Measurements from ENCODE around the gene WFS1. TPM values are rescaled to one million over a fixed set of nuclear protein-coding genes. Genes with fewer than 3 reads are reported as not detected.

The WFS1 gene
- total and polyA plus RNA-seq, 2 donors (not counting 3 experiments of a cell fraction or from before 2014, with no cell fraction given): 48.2 to 70.0 TPM

- TF ChIP-seq GATA2 (IDR thresholded peaks at IDR 0.05; ENCODE audit: insufficient read depth, insufficient read length, low read depth, low read length): no peak
- TF ChIP-seq JUN (IDR thresholded peaks at IDR 0.05; ENCODE audit: borderline replicate concordance, insufficient read depth, insufficient read length, low read depth): no peak
- TF ChIP-seq, protein P1, sequence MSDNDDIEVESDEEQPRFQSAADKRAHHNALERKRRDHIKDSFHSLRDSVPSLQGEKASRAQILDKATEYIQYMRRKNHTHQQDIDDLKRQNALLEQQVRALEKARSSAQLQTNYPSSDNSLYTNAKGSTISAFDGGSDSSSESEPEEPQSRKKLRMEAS (IDR thresholded peaks at IDR 0.05; ENCODE audit: insufficient read depth, insufficient read length): no peak
- TF ChIP-seq EZH2 (IDR thresholded peaks at IDR 0.05; ENCODE audit: borderline replicate concordance, low read depth, low read length, severe bottlenecking): no peak
- no peak for TF ChIP-seq MYC (IDR thresholded peaks at IDR 0.05; ENCODE audit: low read depth, low read length)
- Histone ChIP-seq H2AFZ (ENCODE audit: low read depth, low read length) (no peak overlapping the region), H4K20me1 (replicated peaks; ENCODE audit: control insufficient read depth, extremely low read depth, insufficient read depth, low read length) (no peaks in the 10 kb centered on the region), H3K27ac (ENCODE audit: insufficient read depth, low read depth, low read length) (no peak overlapping the region), H3K27me3 (ENCODE audit: control insufficient read depth in 2 of 2, insufficient read depth in 2 of 2, low read length in 2 of 2) (no peaks in the 10 kb centered on the region), H3K4me3 (replicated peaks in 1 of 3; ENCODE audit: insufficient read depth in 1 of 3, low read depth in 1 of 3, low read length in 3 of 3) (no peak overlapping the region), H3K4me2 (ENCODE audit: insufficient read depth, low read length) (no peak overlapping the region), H3K79me2 (ENCODE audit: control insufficient read depth, insufficient read depth, low read length) (no peaks in the 10 kb centered on the region), H3K4me1 (ENCODE audit: control insufficient read depth, extremely low read depth, insufficient read depth, low read length) (peaks cover 3% of the 10 kb centered on the region), H3K9me1 (replicated peaks; ENCODE audit: control insufficient read depth, extremely low read depth, insufficient read depth, low read length) (no peaks in the 10 kb centered on the region), H3K36me3 (ENCODE audit: control insufficient read depth in 2 of 2, extremely low read depth in 1 of 2, insufficient read depth in 2 of 2, low read length in 2 of 2) (no peaks in the 10 kb centered on the region), H3K9ac (replicated peaks; ENCODE audit: extremely low read depth, insufficient read depth, low read length) (no peak overlapping the region), H3K9me3 (replicated peaks; ENCODE audit: control insufficient read depth, insufficient read depth, low read length) (no peaks in the 10 kb centered on the region)
- dilution Hi-C loops (cut with MboI; ENCODE audit: extremely low pct_ligation_motif_present, low sequenced_read_pairs): no loop called here
- DNase-seq (ENCODE audit: low read depth, low spot score): no peak
- FAIRE-seq: no peak
- intact Hi-C loops (cut with micrococcal nuclease): no loop called here
- ChIA-PET POLR2A (no interaction called here), CTCF (interaction anchor here (1.5 to 16.2 kb wide), 3 partner anchors 12 to 68 kb away, joined by 10 to 808 read pairs (median 12); no protein-coding TSS in a partner anchor)
- BruUV-seq (replicated peaks): no TSS peak
Observed at GRCh38 chr4:6319530-6320150, 50.0 kb downstream of the WFS1 start.

DNA sequence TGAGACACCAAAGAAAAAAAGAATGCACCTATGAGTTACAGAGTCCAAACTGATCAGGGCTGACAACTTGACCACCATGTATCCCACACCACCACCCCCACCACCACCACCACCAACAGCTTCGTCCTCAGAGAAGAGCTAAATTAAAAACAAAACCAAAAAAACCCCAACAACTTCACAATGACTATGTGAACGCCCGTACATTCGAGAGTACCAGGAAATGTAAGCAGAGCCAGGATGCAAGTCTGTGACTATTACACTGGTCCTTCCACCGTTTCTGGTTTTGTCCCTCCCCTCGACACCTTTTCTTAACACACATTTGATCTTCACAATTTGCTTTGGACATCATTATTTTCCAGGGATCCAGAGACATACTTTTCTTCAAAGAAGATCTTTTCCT, 51.0 kb downstream of the WFS1 start:
- Histone ChIP-seq H3K4me1 (ENCODE audit: control insufficient read depth, extremely low read depth, insufficient read depth, low read length) (peaks cover 13% of the 10 kb centered on the region), H3K27me3 (ENCODE audit: control insufficient read depth in 2 of 2, insufficient read depth in 2 of 2, low read length in 2 of 2) (no peaks in the 10 kb centered on the region), H2AFZ (ENCODE audit: low read depth, low read length) (no peak overlapping the region), H4K20me1 (replicated peaks; ENCODE audit: control insufficient read depth, extremely low read depth, insufficient read depth, low read length) (no peaks in the 10 kb centered on the region), H3K9me3 (replicated peaks; ENCODE audit: control insufficient read depth, insufficient read depth, low read length) (no peaks in the 10 kb centered on the region), H3K36me3 (ENCODE audit: control insufficient read depth in 2 of 2, extremely low read depth in 1 of 2, insufficient read depth in 2 of 2, low read length in 2 of 2) (no peaks in the 10 kb centered on the region), H3K4me3 (replicated peaks in 1 of 3; ENCODE audit: insufficient read depth in 1 of 3, low read depth in 1 of 3, low read length in 3 of 3) (no peak overlapping the region), H3K79me2 (ENCODE audit: control insufficient read depth, insufficient read depth, low read length) (no peaks in the 10 kb centered on the region), H3K27ac (ENCODE audit: insufficient read depth, low read depth, low read length) (no peak overlapping the region), H3K9me1 (replicated peaks; ENCODE audit: control insufficient read depth, extremely low read depth, insufficient read depth, low read length) (no peaks in the 10 kb centered on the region), H3K4me2 (ENCODE audit: insufficient read depth, low read length) (no peak overlapping the region), H3K9ac (replicated peaks; ENCODE audit: extremely low read depth, insufficient read depth, low read length) (no peak overlapping the region)
- ChIA-PET CTCF (interaction anchor here (0.7 to 16.2 kb wide), 4 partner anchors 11 to 226 kb away, joined by 4 to 808 read pairs (median 11); no protein-coding TSS in a partner anchor), POLR2A (no interaction called here)
- DNase-seq (ENCODE audit: low read depth, low spot score): no peak
- no peak for TF ChIP-seq POLR2AphosphoS5 (IDR thresholded peaks at IDR 0.05; ENCODE audit: insufficient read depth, low read depth, low read length)
- no peak for TF ChIP-seq JUN (IDR thresholded peaks at IDR 0.05; ENCODE audit: borderline replicate concordance, insufficient read depth, insufficient read length, low read depth)
- no peak for TF ChIP-seq CTCF (IDR thresholded peaks at IDR 0.05; ENCODE audit: extremely low read depth in 1 of 2, insufficient read depth in 1 of 2, low read depth in 1 of 2, low read length in 2 of 2)
- TF ChIP-seq, protein P1 (IDR thresholded peaks at IDR 0.05; ENCODE audit: insufficient read depth, insufficient read length): no peak
- no peak for TF ChIP-seq POLR2A (IDR thresholded peaks at IDR 0.05; ENCODE audit: low read depth, low read length)
- no peak for TF ChIP-seq FOS (IDR thresholded peaks at IDR 0.05; ENCODE audit: borderline replicate concordance, insufficient read depth, low read length)
- TF ChIP-seq MYC (IDR thresholded peaks at IDR 0.05; ENCODE audit: low read depth, low read length): no peak
- no peak for TF ChIP-seq EZH2 (IDR thresholded peaks at IDR 0.05; ENCODE audit: borderline replicate concordance, low read depth, low read length, severe bottlenecking)
- no peak for TF ChIP-seq GATA2 (IDR thresholded peaks at IDR 0.05; ENCODE audit: insufficient read depth, insufficient read length, low read depth, low read length)
- intact Hi-C loops (cut with micrococcal nuclease): no loop called here
- no TSS peak for BruUV-seq (replicated peaks)
- dilution Hi-C loops (cut with MboI; ENCODE audit: extremely low pct_ligation_motif_present, low sequenced_read_pairs): no loop called here
- no peak for FAIRE-seq
